ENCODE results near the gene CPLANE2. TPM values are rescaled to one million over a fixed set of nuclear protein-coding genes. Genes with fewer than 3 reads are reported as not detected.

The CPLANE2 gene
- total RNA-seq, 3 donors from 2014 or later (not counting 1 experiment from before 2014, with no cell fraction given), result 7.6 to 10.8 (median 8.3) TPM

GRCh38 chr1:16231331-16232315 is 5.4 kb downstream of the CPLANE2 start:
- no peak overlapping the region for H3K4me3 ChIP-seq (ENCODE audit: low read length)
- intact Hi-C loops (cut with micrococcal nuclease), result no loop called here
- DNase-seq, result no peak

GRCh38 chr1:16230744-16231143 is 6.2 kb downstream of the CPLANE2 start:
- Histone ChIP-seq H3K36me3 (ENCODE audit: control insufficient read depth, insufficient read depth, low read length) (no peaks in the 10 kb centered on the region), H3K9me3 (ENCODE audit: control insufficient read depth, insufficient read depth, low read length) (no peaks in the 10 kb centered on the region), H3K27me3 (ENCODE audit: control insufficient read depth, insufficient read depth, low read length) (peaks cover 22% of the 10 kb centered on the region), H3K4me3 (ENCODE audit: low read length) (no peak overlapping the region), H3K4me1 (ENCODE audit: control insufficient read depth, insufficient read depth, low read length) (peaks cover 16% of the 10 kb centered on the region), H3K27ac (ENCODE audit: low read length) (no peak overlapping the region)
- no peak for ATAC-seq
- Mint-ChIP-seq H3K4me3 (no peak overlapping the region), H3K27ac (no peak overlapping the region), H3K36me3 (no peaks in the 10 kb centered on the region), H3K4me1 (peaks cover 7 to 17% of the 10 kb centered on the region in 2 donors), H3K9me3 (no peaks in the 10 kb centered on the region), H3K27me3 (ENCODE audit: low read depth in 2 of 2) (peaks cover 12 to 24% of the 10 kb centered on the region in 2 donors)
- 91% methylated on average over 13 of the region's 13 CpGs for WGBS (ENCODE audit: insufficient coverage)
- TF ChIP-seq CTCF (IDR thresholded peaks at IDR 0.05), result no peak
- intact Hi-C loops (cut with micrococcal nuclease), result no loop called here
- no peak for DNase-seq

More at GRCh38 chr1:16231331-16232315, 5.4 kb downstream of the CPLANE2 start:
- no peak overlapping the region for H3K27ac ChIP-seq (ENCODE audit: low read length)
- H3K9me3 Mint-ChIP-seq, result no peaks in the 10 kb centered on the region
- peaks cover 12 to 16% of the 10 kb centered on the region in 2 donors for H3K27me3 Mint-ChIP-seq (ENCODE audit: low read depth in 2 of 2)
- H3K27me3 ChIP-seq (ENCODE audit: control insufficient read depth, insufficient read depth, low read length), result peaks cover 13% of the 10 kb centered on the region
- no peak for ATAC-seq
- TF ChIP-seq CTCF (IDR thresholded peaks at IDR 0.05), result no peak
- no peak overlapping the region for H3K4me3 Mint-ChIP-seq
- no peaks in the 10 kb centered on the region for H3K36me3 Mint-ChIP-seq
- 96% methylated on average over 35 of the region's 35 CpGs for WGBS (ENCODE audit: insufficient coverage)
- no peaks in the 10 kb centered on the region for H3K9me3 ChIP-seq (ENCODE audit: control insufficient read depth, insufficient read depth, low read length)
- peaks cover 25% of the 10 kb centered on the region for H3K4me1 ChIP-seq (ENCODE audit: control insufficient read depth, insufficient read depth, low read length)
- H3K27ac Mint-ChIP-seq, result no peak overlapping the region
- H3K36me3 ChIP-seq (ENCODE audit: control insufficient read depth, insufficient read depth, low read length), result no peaks in the 10 kb centered on the region
- peaks cover 13 to 25% of the 10 kb centered on the region in 2 donors for H3K4me1 Mint-ChIP-seq

GRCh38 chr1:16229976-16230740 is 6.8 kb downstream of the CPLANE2 start:
- Histone ChIP-seq H3K27me3 (ENCODE audit: control insufficient read depth, insufficient read depth, low read length) (peaks cover 22% of the 10 kb centered on the region), H3K4me1 (ENCODE audit: control insufficient read depth, insufficient read depth, low read length) (peaks cover 16% of the 10 kb centered on the region), H3K27ac (ENCODE audit: low read length) (no peak overlapping the region), H3K4me3 (ENCODE audit: low read length) (no peak overlapping the region), H3K9me3 (ENCODE audit: control insufficient read depth, insufficient read depth, low read length) (no peaks in the 10 kb centered on the region), H3K36me3 (ENCODE audit: control insufficient read depth, insufficient read depth, low read length) (no peaks in the 10 kb centered on the region)
- TF ChIP-seq CTCF (IDR thresholded peaks at IDR 0.05), result no peak
- H3K36me3 Mint-ChIP-seq, result no peaks in the 10 kb centered on the region
- DNase-seq (no peak), ATAC-seq (no peak)
- H3K4me3 Mint-ChIP-seq, result no peak overlapping the region
- H3K27me3 Mint-ChIP-seq (ENCODE audit: low read depth in 2 of 2), result peaks cover 12 to 24% of the 10 kb centered on the region in 2 donors
- H3K27ac Mint-ChIP-seq, result no peak overlapping the region
- no peaks in the 10 kb centered on the region for H3K9me3 Mint-ChIP-seq
- 87% methylated on average over 13 of the region's 13 CpGs for WGBS (ENCODE audit: insufficient coverage)
- peaks cover 7 to 13% of the 10 kb centered on the region in 2 donors for H3K4me1 Mint-ChIP-seq
- intact Hi-C loops (cut with micrococcal nuclease), result no loop called here
